Lung (tissue), 12 donors: ENCODE measurements around the gene HCRTR1. TPM values are rescaled to one million over a fixed set of nuclear protein-coding genes. Genes with fewer than 3 reads are reported as not detected.

Experiments
- ATAC-seq: fragments of 200-7000 bp; cut with Tn5 transposase; one replicate; pipeline ENCODE4 v1.9.1; 2020; ENCODE audit warnings: moderate number of reproducible peaks; ENCODE audit not compliant: insufficient read depth, low FRiP score
- DNase-seq, 3 donors: peaks; one replicate each; pipeline ENCODE4 v3.0.0-alpha.2; 2013 to 2017
- H3K27ac ChIP-seq, 2 donors: one replicate each; pipeline ENCODE4 v1.5.1; 2013; ENCODE audit warnings: mild to moderate bottlenecking in 2 of 2, moderate library complexity in 2 of 2, control low read depth in 1 of 2, inconsistent platforms in 1 of 2, low read depth in 1 of 2, low read length in 1 of 2
- H3K27me3 ChIP-seq, 3 donors: one replicate each; pipeline ENCODE4 v1.5.1; 2013; ENCODE audit warnings: low read length in 2 of 3; ENCODE audit not compliant: control insufficient read depth in 3 of 3, insufficient read depth in 3 of 3
- H3K36me3 ChIP-seq, 4 donors: one replicate each; pipeline ENCODE4 v1.5.1; 2013; ENCODE audit warnings: low read length in 4 of 4, mild to moderate bottlenecking in 1 of 4, moderate library complexity in 1 of 4; ENCODE audit not compliant: control insufficient read depth in 4 of 4, insufficient read depth in 4 of 4
- H3K4me1 ChIP-seq, 5 donors: one replicate each; pipeline ENCODE4 v1.5.1; 2013; ENCODE audit warnings: low read length in 5 of 5, mild to moderate bottlenecking in 2 of 5, moderate library complexity in 1 of 5; ENCODE audit not compliant: control insufficient read depth in 5 of 5, insufficient read depth in 5 of 5
- H3K4me3 ChIP-seq: one replicate; pipeline ENCODE4 v1.5.1; 2013; ENCODE audit warnings: mild to moderate bottlenecking, control low read depth, moderate library complexity
- H3K9ac ChIP-seq, 2 donors: one replicate each; pipeline ENCODE4 v1.5.1; 2013; ENCODE audit warnings: low read length in 2 of 2, control low read depth in 1 of 2; ENCODE audit not compliant: insufficient read depth in 1 of 2
- H3K9me3 ChIP-seq, 4 donors: one replicate each; pipeline ENCODE4 v1.5.1; 2013; ENCODE audit warnings: low read length in 3 of 4, mild to moderate bottlenecking in 1 of 4, moderate library complexity in 1 of 4; ENCODE audit not compliant: control insufficient read depth in 4 of 4, insufficient read depth in 3 of 4
- CTCF ChIP-seq: IDR thresholded peaks from 2 replicates; pipeline ENCODE4 v1.5.1; 2012; ENCODE audit warnings: mild to moderate bottlenecking; ENCODE audit errors: control extremely low read depth, extremely low read depth
- WGBS, 2 donors: extraction: QIAGEN DNeasy Blood & Tissue Kit; methylation state at CpG; one replicate each; pipeline ENCODE4 v1.1.7; 2013; 5-methylcytosine and 5-hydroxymethylcytosine counted together
- polyA plus RNA-seq, 2 donors: library from polyadenylated mRNA; stranded (reverse); fragments of 200-250 nt; gene quantifications; one replicate each; pipeline ENCODE4 v1.2.1, GENCODE V29; 2013
- total RNA-seq, 2 donors: library from RNA; depleted of rRNA in 1 of 2; stranded (reverse); fragments of >200 nt in 1 of 2; gene quantifications; one replicate each; pipeline ENCODE4 v1.2.1, GENCODE V29; 2014 to 2021
- donor health status: control.
- donor health status: control.
- donor health status: Bipolar disorder and iron deficiency.
- donor health status: healthy.
- donor health status: DM: yes; HTN: yes; CAD: no.

The HCRTR1 gene
- total and polyA plus RNA-seq, 4 donors: 0.08 to 0.14 TPM; not detected in 2

GRCh38 chr1:31587720-31588423 is 29.6 kb upstream of the HCRTR1 start:
- Histone ChIP-seq H3K4me3 (no peak overlapping the region), H3K9me3 (no peaks in the 10 kb centered on the region), H3K36me3 (peaks cover 0 to 20% (median 0%) of the 10 kb centered on the region in 4 donors), H3K27ac (peak overlapping the region; percentile 89 to 95), H3K9ac (no peak overlapping the region), H3K27me3 (no peaks in the 10 kb centered on the region), H3K4me1 (peaks cover 8 to 41% (median 16%) of the 10 kb centered on the region in 5 donors)
- DNase-seq (peak; percentile 51 to 66 (median 60)), ATAC-seq (no peak)
- peak; percentile 39 for TF ChIP-seq CTCF
- 46 to 57% methylated on average over 14 of the region's 14 CpGs for WGBS, 2 donors

GRCh38 chr1:31588751-31589515 is 28.6 kb upstream of the HCRTR1 start:
- Histone ChIP-seq H3K4me3 (no peak overlapping the region), H3K27me3 (no peaks in the 10 kb centered on the region), H3K36me3 (peaks cover 0 to 17% (median 0%) of the 10 kb centered on the region in 4 donors), H3K4me1 (peaks cover under 1 to 30% (median 9%) of the 10 kb centered on the region in 5 donors), H3K9ac (no peak overlapping the region), H3K9me3 (no peaks in the 10 kb centered on the region), H3K27ac (peak overlapping the region; percentile 89 to 95)
- ATAC-seq (no peak), DNase-seq (peak in 2 of 3 donors; percentile 68)
- 15 to 23% methylated on average over 61 to 62 of the region's 62 CpGs for WGBS, 2 donors
- TF ChIP-seq CTCF: no peak

- no peak for ATAC-seq
- 70 to 81% methylated on average over 11 of the region's 11 CpGs for WGBS, 2 donors
- TF ChIP-seq CTCF: no peak
- peaks cover 0 to 17% (median 9%) of the 10 kb centered on the region in 5 donors for H3K4me1 ChIP-seq
- H3K27ac ChIP-seq: no peak overlapping the region
- H3K9ac ChIP-seq: no peak overlapping the region
- no peaks in the 10 kb centered on the region for H3K27me3 ChIP-seq
- H3K36me3 ChIP-seq: peaks cover 0 to 5% (median 0%) of the 10 kb centered on the region in 4 donors
- H3K4me3 ChIP-seq: no peak overlapping the region
- DNase-seq: peak in 1 of 3 donors; percentile 17
- no peaks in the 10 kb centered on the region for H3K9me3 ChIP-seq
Observed at GRCh38 chr1:31591425-31592093, 25.9 kb upstream of the HCRTR1 start.
